ENCODE measurements around the gene ECM1.

The ECM1 gene

GRCh38 chr1:150516616-150517015 is 8.7 kb downstream of the ECM1 start:
- Mint-ChIP-seq H3K27ac (peak overlapping the region; percentile 59 to 88 (median 80)), H3K9me3 (no peaks in the 10 kb centered on the region), H3K4me3 (peak overlapping the region; percentile 86 to 89 (median 88)), H3K36me3 (ENCODE audit: low read depth) (peaks cover 15% of the 10 kb centered on the region), H3K4me1 (peaks cover 40% of the 10 kb centered on the region), H3K27me3 (ENCODE audit: low read depth) (no peaks in the 10 kb centered on the region)
- no peak for TF ChIP-seq CTCF (IDR thresholded peaks at IDR 0.05; ENCODE audit: unreplicated experiment in 3 of 3)

- Mint-ChIP-seq H3K27me3 (ENCODE audit: low read depth) (no peaks in the 10 kb centered on the region), H3K36me3 (ENCODE audit: low read depth) (no peaks in the 10 kb centered on the region), H3K4me1 (peaks cover 10% of the 10 kb centered on the region), H3K4me3 (peak overlapping the region in 1 of 3 experiments; percentile 48), H3K9me3 (no peaks in the 10 kb centered on the region), H3K27ac (no peak overlapping the region)
- TF ChIP-seq CTCF (IDR thresholded peaks at IDR 0.05; ENCODE audit: unreplicated experiment in 3 of 3), result no peak
Measured at GRCh38 chr1:150521196-150521968, 13.5 kb downstream of the ECM1 start.

GRCh38 chr1:150525348-150525747 is 17.4 kb downstream of the ECM1 start:
- TF ChIP-seq CTCF (IDR thresholded peaks at IDR 0.05; ENCODE audit: unreplicated experiment in 3 of 3), result no peak
- no peaks in the 10 kb centered on the region for H3K27me3 Mint-ChIP-seq (ENCODE audit: low read depth)

GRCh38 chr1:150528196-150528595 is 20.3 kb downstream of the ECM1 start:
- no peaks in the 10 kb centered on the region for H3K27me3 Mint-ChIP-seq (ENCODE audit: low read depth)
- H3K9me3 Mint-ChIP-seq, result no peaks in the 10 kb centered on the region
- TF ChIP-seq CTCF (IDR thresholded peaks at IDR 0.05; ENCODE audit: unreplicated experiment in 3 of 3), result no peak
- no peak overlapping the region for H3K4me3 Mint-ChIP-seq
- no peaks in the 10 kb centered on the region for H3K36me3 Mint-ChIP-seq (ENCODE audit: low read depth)
- H3K27ac Mint-ChIP-seq, result no peak overlapping the region
- peaks cover 17% of the 10 kb centered on the region for H3K4me1 Mint-ChIP-seq

More at GRCh38 chr1:150525348-150525747, 17.4 kb downstream of the ECM1 start:
- H3K4me1 Mint-ChIP-seq, result peaks cover 13% of the 10 kb centered on the region
- H3K36me3 Mint-ChIP-seq (ENCODE audit: low read depth), result no peaks in the 10 kb centered on the region
- no peaks in the 10 kb centered on the region for H3K9me3 Mint-ChIP-seq
- H3K27ac Mint-ChIP-seq, result no peak overlapping the region
- H3K4me3 Mint-ChIP-seq, result no peak overlapping the region

- no peak for TF ChIP-seq CTCF (IDR thresholded peaks at IDR 0.05; ENCODE audit: unreplicated experiment in 3 of 3)
- no peaks in the 10 kb centered on the region for H3K27me3 Mint-ChIP-seq (ENCODE audit: low read depth)
- no peak overlapping the region for H3K4me3 Mint-ChIP-seq
- H3K9me3 Mint-ChIP-seq, result no peaks in the 10 kb centered on the region
- H3K4me1 Mint-ChIP-seq, result peaks cover 17% of the 10 kb centered on the region
- no peak overlapping the region for H3K27ac Mint-ChIP-seq
- H3K36me3 Mint-ChIP-seq (ENCODE audit: low read depth), result no peaks in the 10 kb centered on the region
Measured at GRCh38 chr1:150529017-150529416, 21.1 kb downstream of the ECM1 start.
